ENCODE data around the gene NRIP1.

The NRIP1 gene

DNA sequence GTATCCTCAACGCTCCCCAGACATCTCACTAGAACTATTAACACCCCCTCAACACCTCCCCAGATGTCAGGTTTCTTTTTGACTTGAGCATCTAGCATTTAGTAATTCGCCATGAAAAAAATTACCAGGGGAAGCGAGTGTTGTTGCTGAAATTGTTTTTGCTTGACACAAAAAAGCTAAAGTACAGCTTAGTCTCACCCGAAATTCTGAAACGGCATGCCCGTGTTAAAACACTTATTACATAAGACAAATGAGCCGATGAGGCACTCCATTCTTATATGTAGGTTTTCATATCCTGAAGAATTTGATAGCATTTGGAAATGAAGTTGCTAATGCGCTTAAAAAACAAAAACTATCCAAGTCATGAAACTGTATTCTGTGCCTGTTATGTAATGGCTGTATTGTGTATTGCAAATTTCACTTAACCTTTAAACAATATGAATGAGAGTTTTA, 1.3 kb upstream of the NRIP1 start:
- no peak overlapping the region for H3K4me3 ChIP-seq (ENCODE audit: low read length)
- no peak overlapping the region for H3K27ac ChIP-seq (ENCODE audit: low read depth, low read length)
- H3K79me2 ChIP-seq (ENCODE audit: control insufficient read depth, low read length), result no peaks in the 10 kb centered on the region
- no peaks in the 10 kb centered on the region for H3K4me1 ChIP-seq (ENCODE audit: control insufficient read depth, low read length)
- no peaks in the 10 kb centered on the region for H4K20me1 ChIP-seq (ENCODE audit: control insufficient read depth, insufficient read depth, low read depth, low read length)
- H3K4me2 ChIP-seq (ENCODE audit: low read length), result no peak overlapping the region
- H3K27me3 ChIP-seq (ENCODE audit: control insufficient read depth, low read length), result peaks cover 44% of the 10 kb centered on the region
- TF ChIP-seq, protein P1, sequence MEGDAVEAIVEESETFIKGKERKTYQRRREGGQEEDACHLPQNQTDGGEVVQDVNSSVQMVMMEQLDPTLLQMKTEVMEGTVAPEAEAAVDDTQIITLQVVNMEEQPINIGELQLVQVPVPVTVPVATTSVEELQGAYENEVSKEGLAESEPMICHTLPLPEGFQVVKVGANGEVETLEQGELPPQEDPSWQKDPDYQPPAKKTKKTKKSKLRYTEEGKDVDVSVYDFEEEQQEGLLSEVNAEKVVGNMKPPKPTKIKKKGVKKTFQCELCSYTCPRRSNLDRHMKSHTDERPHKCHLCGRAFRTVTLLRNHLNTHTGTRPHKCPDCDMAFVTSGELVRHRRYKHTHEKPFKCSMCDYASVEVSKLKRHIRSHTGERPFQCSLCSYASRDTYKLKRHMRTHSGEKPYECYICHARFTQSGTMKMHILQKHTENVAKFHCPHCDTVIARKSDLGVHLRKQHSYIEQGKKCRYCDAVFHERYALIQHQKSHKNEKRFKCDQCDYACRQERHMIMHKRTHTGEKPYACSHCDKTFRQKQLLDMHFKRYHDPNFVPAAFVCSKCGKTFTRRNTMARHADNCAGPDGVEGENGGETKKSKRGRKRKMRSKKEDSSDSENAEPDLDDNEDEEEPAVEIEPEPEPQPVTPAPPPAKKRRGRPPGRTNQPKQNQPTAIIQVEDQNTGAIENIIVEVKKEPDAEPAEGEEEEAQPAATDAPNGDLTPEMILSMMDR (IDR thresholded peaks at IDR 0.05; ENCODE audit: low read depth, low read length, poor library complexity, severe bottlenecking), result no peak
- no peak for TF ChIP-seq EZH2phosphoT487 (IDR thresholded peaks at IDR 0.05; ENCODE audit: borderline replicate concordance, low read length)
- no peaks in the 10 kb centered on the region for H3K9me2 ChIP-seq (replicated peaks; ENCODE audit: control insufficient read depth, low read length)
- H3K36me3 ChIP-seq (ENCODE audit: control insufficient read depth, low read length), result no peaks in the 10 kb centered on the region
- peaks cover 6% of the 10 kb centered on the region for H3K9me3 ChIP-seq (ENCODE audit: control insufficient read depth, insufficient read depth, low read length)
- no peaks in the 10 kb centered on the region for H3F3A ChIP-seq (ENCODE audit: control insufficient read depth, insufficient read depth)

DNA sequence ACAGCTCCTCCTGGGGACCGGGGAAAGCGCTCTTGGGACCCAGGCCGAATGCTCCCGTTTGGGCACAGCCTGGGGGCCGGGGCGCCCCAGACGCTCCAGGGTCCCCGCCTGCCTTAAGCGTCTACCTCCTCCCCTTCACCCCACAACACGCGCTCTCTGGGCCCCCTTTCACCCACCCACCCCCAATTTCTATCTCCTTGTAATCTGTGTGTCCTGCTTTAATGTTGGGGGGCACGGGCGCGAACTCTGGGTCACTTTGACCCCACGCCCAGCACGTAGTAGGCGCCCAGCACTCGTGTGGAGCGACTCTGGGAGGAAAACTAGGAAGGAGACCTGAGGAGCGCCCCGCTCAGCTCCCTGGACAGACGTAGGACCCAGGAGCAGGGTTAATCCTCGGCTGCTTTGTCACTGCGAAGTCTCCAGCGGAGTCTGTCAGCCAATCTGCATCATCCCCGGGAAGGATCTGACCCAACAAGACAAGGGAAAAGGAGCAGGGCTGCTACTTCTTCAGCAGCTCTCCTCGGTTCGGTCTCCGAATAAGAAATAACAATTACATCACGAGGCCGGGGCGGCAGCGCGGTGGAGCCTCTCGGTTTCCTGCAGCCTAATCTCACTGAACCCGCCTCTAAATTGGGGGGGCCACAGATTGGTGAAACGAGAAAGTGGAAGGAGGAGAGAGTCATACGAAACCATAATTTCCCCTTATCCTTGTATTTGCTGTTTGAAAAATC, 757 bp upstream of the NRIP1 start:
- H3K9me3 ChIP-seq (ENCODE audit: control insufficient read depth, insufficient read depth, low read length), result peaks cover 6% of the 10 kb centered on the region
- H3K36me3 ChIP-seq (ENCODE audit: control insufficient read depth, low read length), result no peaks in the 10 kb centered on the region
- no peak overlapping the region for H3K27ac ChIP-seq (ENCODE audit: low read depth, low read length)
- H4K20me1 ChIP-seq (ENCODE audit: control insufficient read depth, insufficient read depth, low read depth, low read length), result no peaks in the 10 kb centered on the region
- no peaks in the 10 kb centered on the region for H3F3A ChIP-seq (ENCODE audit: control insufficient read depth, insufficient read depth)
- peaks cover 50% of the 10 kb centered on the region for H3K27me3 ChIP-seq (ENCODE audit: control insufficient read depth, low read length)
- H3K4me2 ChIP-seq (ENCODE audit: low read length), result no peak overlapping the region
- H3K79me2 ChIP-seq (ENCODE audit: control insufficient read depth, low read length), result no peaks in the 10 kb centered on the region
- TF ChIP-seq, protein P1 (IDR thresholded peaks at IDR 0.05; ENCODE audit: low read depth, low read length, poor library complexity, severe bottlenecking), result no peak
- TF ChIP-seq EZH2phosphoT487 (IDR thresholded peaks at IDR 0.05; ENCODE audit: borderline replicate concordance, low read length), result no peak
- H3K4me3 ChIP-seq (ENCODE audit: low read length), result no peak overlapping the region
- no peaks in the 10 kb centered on the region for H3K4me1 ChIP-seq (ENCODE audit: control insufficient read depth, low read length)
- H3K9me2 ChIP-seq (replicated peaks; ENCODE audit: control insufficient read depth, low read length), result no peaks in the 10 kb centered on the region

DNA sequence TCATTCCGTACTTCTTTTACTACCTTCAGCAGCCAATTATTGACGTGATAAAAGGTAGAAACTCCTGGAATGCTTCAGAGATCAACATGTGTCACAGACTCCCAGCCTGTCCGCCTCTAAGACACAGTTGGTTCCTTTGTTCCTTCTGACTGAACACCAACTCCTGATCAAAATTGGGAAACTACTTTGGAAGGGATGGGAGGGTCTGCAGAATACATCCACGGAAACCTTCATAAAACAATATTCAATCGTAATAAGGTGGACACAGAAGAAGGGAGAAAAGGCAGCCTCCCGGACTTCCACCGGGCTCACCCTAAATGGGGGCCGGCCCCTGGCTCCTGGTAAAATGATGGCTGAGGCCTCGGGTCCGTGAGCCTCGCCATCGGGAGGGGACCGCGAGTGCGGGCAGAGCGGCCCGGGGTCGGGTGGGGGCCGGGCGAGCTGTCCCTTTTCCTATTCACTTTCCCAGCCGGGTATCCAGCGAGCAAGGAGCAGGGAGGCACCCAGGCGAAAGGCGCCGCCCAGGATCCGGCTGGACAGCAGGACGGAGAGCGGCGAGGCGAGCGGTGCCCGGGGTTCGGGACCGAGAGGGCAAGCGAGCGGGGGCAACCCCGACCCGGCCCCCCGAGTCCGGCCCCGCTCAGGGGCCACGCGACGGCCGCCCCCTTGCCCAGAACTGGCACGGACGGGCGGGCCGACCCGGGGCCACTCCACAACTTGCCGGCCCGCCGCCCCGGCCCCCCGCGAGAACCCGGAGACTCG, 805 bp downstream of the NRIP1 start:
- Histone ChIP-seq H3K4me2 (ENCODE audit: low read length) (no peak overlapping the region), H3K9me3 (ENCODE audit: control insufficient read depth, insufficient read depth, low read length) (peaks cover 6% of the 10 kb centered on the region), H3F3A (ENCODE audit: control insufficient read depth, insufficient read depth) (no peaks in the 10 kb centered on the region), H3K27me3 (ENCODE audit: control insufficient read depth, low read length) (peaks cover 56% of the 10 kb centered on the region), H3K4me1 (ENCODE audit: control insufficient read depth, low read length) (no peaks in the 10 kb centered on the region), H4K20me1 (ENCODE audit: control insufficient read depth, insufficient read depth, low read depth, low read length) (no peaks in the 10 kb centered on the region), H3K79me2 (ENCODE audit: control insufficient read depth, low read length) (no peaks in the 10 kb centered on the region), H3K27ac (ENCODE audit: low read depth, low read length) (no peak overlapping the region), H3K9me2 (replicated peaks; ENCODE audit: control insufficient read depth, low read length) (no peaks in the 10 kb centered on the region), H3K36me3 (ENCODE audit: control insufficient read depth, low read length) (no peaks in the 10 kb centered on the region), H3K4me3 (ENCODE audit: low read length) (no peak overlapping the region)
- TF ChIP-seq, protein P1 (IDR thresholded peaks at IDR 0.05; ENCODE audit: low read depth, low read length, poor library complexity, severe bottlenecking), result no peak
- TF ChIP-seq EZH2phosphoT487 (IDR thresholded peaks at IDR 0.05; ENCODE audit: borderline replicate concordance, low read length), result no peak

All from DOHH2 (cell line).